SK-N-MC (cell line): Measurements from ENCODE around the gene DPF3.

Experiments used
- EZH2 ChIP-seq: fragments of 200-600 bp; sonication (generic); IDR thresholded peaks from one replicate; pipeline ENCODE4 v1.6.1; 2017; ENCODE audit warnings: antibody characterized with exemption
- FOXP2 ChIP-seq: optimal IDR thresholded peaks from 2 replicates; pipeline ENCODE3; 2011; ENCODE audit warnings: mild to moderate bottlenecking, moderate library complexity; ENCODE audit not compliant: insufficient read depth; ENCODE audit errors: extremely low read length, control extremely low read depth
- POLR2AphosphoS5 ChIP-seq: IDR thresholded peaks from 2 replicates; pipeline ENCODE4 v1.6.1; 2012; ENCODE audit warnings: mild to moderate bottlenecking, low read depth, low read length, borderline replicate concordance

- TF ChIP-seq POLR2AphosphoS5: no peak
- TF ChIP-seq EZH2: no peak
- TF ChIP-seq FOXP2: no peak
Measured at GRCh38 chr14:72653026-72653425, 240.9 kb downstream of the DPF3 start.
